ENCODE data around the gene FAM20C. TPM values are rescaled to one million over a fixed set of nuclear protein-coding genes. Genes with fewer than 3 reads are reported as not detected.

The FAM20C gene
- total and polyA plus RNA-seq, 2 of the 8 experiments (the other 6 are each of a cell fraction or from before 2014, with no cell fraction given), result 9.5 to 34.8 TPM

DNA sequence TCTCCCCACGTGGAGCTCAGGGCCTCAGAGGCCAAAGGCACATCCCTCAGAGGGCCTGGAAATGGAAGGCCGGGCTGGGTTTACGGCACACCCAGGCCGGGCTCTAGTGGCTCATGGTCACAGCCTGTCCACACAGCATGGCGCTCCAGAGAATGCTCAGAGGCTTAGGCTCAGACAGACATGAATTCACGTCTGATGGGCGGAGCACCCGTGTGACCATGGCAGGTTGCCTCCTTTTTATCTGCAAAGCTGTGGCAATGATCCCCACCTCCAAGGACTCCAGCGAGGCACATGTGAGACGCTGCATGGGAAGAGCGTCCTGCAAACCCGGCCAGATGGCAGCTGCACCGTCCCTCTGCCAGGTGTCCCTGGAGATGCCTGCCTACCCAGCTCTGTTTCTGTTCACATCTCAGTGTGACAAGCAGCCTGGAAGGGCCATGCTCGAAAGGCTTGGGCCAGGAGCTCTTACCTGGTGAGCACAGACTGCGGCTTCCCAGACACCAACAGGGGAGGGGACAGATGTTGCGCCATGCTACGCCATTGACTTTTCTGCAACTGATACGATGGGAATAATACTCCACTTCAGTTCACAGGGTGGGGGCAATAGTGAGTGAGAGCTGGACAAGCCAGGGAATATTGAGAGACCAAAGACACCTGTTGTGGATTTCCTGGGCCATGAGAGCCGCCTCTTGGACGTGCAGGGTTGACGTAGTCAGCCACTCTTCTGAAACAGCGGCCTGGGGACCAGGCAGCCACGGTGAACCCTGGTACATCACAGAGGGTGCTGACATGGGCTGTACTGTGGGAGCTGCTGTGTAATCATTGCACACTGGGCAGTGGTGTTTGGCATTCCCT, 34.4 kb upstream of the FAM20C start (continued):
- no peak for TF ChIP-seq SRF (IDR thresholded peaks at IDR 0.05; ENCODE audit: low read depth, low read length)
- TF ChIP-seq CBX8 (IDR thresholded peaks at IDR 0.05; ENCODE audit: borderline replicate concordance, low read depth, low read length), result no peak
- no peak for TF ChIP-seq TBP (IDR thresholded peaks at IDR 0.05; ENCODE audit: low read depth, low read length)
- no peak for TF ChIP-seq POU5F1 (IDR thresholded peaks at IDR 0.05; ENCODE audit: low read depth, low read length)
- no peak for TF ChIP-seq FOSL1 (IDR thresholded peaks at IDR 0.05; ENCODE audit: insufficient read depth, low read depth, low read length)
- TF ChIP-seq TAF1 (IDR thresholded peaks at IDR 0.05; ENCODE audit: low read depth, low read length), result no peak
- TF ChIP-seq YY1 (IDR thresholded peaks at IDR 0.05; ENCODE audit: low read depth, low read length), result no peak
- TF ChIP-seq KDM1A (IDR thresholded peaks at IDR 0.05; ENCODE audit: borderline replicate concordance, low read length), result no peak
- no peak for TF ChIP-seq MAFK (IDR thresholded peaks at IDR 0.05; ENCODE audit: low read depth, low read length)
